GM13977 (cell line): ENCODE measurements around the gene CAMKMT.

ENCODE experiments used
- DNase-seq: peaks from one replicate; pipeline ENCODE4 v3.0.0; 2012; ENCODE audit warnings: low spot score
- in situ Hi-C: fragments of 300-500 bp; cut with MboI; formaldehyde crosslinking; loops from one replicate; pipeline ENCODE4 v1.12.0; 2022; ENCODE audit warnings: low sequenced_read_pairs, low pct_unique_long_range_greater_than_20kb, mixed read lengths, inconsistent platforms; ENCODE audit not compliant: unreplicated experiment
- TF ChIP-seq, protein P1 (sequence below): IDR thresholded peaks from 2 replicates; pipeline ENCODE4 v1.5.1; 2012; ENCODE audit warnings: mild to moderate bottlenecking, control low read depth; ENCODE audit not compliant: insufficient read depth; ENCODE audit errors: extremely low read depth, missing control alignments

Gene CAMKMT

DNA sequence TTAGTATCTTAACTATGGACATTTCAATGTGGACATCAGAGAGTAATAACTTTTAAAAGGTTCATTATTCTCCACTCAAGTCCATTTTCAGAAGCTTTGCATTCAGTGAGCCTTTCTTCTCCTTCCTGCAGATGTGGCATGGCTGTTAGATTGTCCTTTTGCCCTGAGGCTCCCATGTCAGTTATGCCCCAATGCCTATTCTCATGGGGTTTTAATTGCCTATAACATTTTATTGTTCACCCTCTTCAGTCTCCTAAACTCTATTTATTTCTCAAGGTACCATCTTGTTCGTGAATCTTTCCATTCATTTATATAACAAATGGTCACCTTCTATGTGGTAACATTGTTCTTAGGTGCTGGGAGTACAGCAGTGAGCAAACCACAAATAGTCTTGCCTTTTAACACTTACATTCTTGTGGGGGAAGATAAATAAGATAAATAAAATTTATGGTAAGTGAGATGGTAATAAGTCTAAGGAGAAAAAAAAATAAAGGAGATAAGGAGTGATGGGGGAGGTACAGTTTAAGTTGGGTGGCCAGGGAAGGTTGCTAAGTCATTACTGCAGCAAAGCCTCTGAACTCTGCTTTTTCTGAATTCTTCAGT lies 301.8 kb downstream of the CAMKMT start:
- no peak for DNase-seq
- TF ChIP-seq, protein P1, sequence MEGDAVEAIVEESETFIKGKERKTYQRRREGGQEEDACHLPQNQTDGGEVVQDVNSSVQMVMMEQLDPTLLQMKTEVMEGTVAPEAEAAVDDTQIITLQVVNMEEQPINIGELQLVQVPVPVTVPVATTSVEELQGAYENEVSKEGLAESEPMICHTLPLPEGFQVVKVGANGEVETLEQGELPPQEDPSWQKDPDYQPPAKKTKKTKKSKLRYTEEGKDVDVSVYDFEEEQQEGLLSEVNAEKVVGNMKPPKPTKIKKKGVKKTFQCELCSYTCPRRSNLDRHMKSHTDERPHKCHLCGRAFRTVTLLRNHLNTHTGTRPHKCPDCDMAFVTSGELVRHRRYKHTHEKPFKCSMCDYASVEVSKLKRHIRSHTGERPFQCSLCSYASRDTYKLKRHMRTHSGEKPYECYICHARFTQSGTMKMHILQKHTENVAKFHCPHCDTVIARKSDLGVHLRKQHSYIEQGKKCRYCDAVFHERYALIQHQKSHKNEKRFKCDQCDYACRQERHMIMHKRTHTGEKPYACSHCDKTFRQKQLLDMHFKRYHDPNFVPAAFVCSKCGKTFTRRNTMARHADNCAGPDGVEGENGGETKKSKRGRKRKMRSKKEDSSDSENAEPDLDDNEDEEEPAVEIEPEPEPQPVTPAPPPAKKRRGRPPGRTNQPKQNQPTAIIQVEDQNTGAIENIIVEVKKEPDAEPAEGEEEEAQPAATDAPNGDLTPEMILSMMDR = no peak
- in situ Hi-C loops = no loop called here

DNA sequence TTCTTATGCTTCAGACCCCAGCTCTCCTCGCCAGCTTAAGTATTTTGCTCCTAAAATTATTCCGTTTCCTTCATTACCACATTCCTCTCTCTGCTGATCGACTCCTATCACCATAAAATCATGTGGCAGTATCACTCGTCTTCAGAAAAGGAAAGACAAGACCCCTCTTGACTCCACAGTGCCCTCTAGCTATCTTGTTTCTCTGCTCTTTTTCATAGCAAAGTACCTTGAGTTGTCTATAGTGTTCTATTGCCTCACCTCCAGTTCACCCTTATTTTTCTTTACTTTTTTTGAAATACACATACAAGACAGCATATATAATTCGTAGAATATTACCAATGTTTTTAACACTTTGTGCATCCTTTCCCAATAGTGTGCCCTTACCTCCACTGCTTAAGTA lies 306.6 kb downstream of the CAMKMT start:
- in situ Hi-C loops = no loop called here
- TF ChIP-seq, protein P1 = peak; percentile 41
- peak; percentile 34 for DNase-seq

- in situ Hi-C loops = no loop called here
- TF ChIP-seq, protein P1 = no peak
- no peak for DNase-seq
These were observed 309.5 kb downstream of the CAMKMT start for GRCh38 chr2:44671276-44671675.

DNA sequence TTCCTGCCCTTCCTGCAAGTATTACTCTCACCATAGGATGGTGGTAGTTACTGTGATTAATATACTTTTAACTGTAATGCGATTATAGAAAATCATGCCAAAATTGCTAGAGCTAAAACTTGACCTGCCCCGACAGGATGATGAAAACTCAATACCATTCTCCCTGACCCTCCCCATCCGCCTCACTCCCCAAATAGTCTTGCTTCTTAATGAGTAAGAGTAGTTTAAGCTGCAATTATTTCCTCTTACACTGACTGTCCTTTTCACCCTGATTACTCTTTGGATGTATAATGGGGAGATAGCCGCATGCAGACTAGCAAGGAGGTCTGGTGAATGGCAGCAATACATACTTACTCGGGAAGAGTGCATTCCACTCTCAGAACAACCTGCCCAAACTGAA lies 310.2 kb downstream of the CAMKMT start:
- no peak for DNase-seq
- in situ Hi-C loops = no loop called here
- TF ChIP-seq, protein P1 = no peak

DNA sequence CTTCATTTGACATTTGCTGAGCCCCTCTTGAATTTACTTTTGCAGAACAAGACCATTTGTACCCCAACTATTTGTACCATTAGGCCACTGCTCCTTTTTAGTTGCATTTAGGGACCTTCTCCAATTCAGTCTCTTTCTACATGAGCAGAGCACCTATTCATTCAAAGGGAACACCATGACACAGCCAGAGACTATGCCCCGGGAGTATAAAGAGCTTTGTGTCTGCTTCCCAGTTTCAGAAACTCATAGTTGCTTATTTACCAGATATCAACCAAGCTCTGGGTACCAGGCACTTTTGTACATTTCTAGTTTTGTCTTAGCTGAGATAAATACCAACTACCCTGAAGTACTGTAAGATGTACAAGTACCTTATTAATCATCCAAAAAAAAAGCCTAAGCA lies 310.7 kb downstream of the CAMKMT start:
- in situ Hi-C loops = no loop called here
- DNase-seq = no peak
- TF ChIP-seq, protein P1 = no peak

GRCh38 chr2:44674473-44675284 lies 312.9 kb downstream of the CAMKMT start:
- TF ChIP-seq, protein P1 = no peak
- no peak for DNase-seq
- in situ Hi-C loops = no loop called here
